HG02870 (cell line): ENCODE measurements around the gene TBC1D2B.
"Not testable (repeated sequence)": the region's sequence is repeated elsewhere in the genome, so short reads cannot be mapped to it uniquely, and the experiment has no call there.

Experiments
- ATAC-seq: cut with Tn5 transposase; IDR thresholded peaks from one replicate; pipeline ENCODE4 v1.9.1; 2021; ENCODE audit warnings: mild to moderate bottlenecking, moderate library complexity; ENCODE audit not compliant: unreplicated experiment

The TBC1D2B gene

DNA sequence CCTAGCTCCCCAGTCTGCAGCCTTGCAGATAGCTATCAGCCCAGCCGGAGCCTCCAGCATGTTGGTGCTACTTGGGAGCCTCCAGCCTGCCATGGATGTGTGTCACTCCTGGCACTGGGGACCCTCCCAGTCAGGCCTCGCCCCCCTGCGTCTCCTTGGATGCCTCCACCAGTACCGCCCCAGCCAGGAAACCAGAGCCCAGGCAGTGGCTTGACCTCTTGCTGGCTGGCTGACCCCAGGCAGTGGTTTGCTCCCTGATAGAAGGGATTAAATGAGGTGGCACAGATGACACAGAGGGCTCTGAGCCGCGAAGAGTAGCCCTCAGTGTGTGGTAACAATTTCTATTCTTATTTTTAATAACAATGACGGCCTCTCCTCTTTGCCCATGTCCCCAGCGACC, 98.4 kb downstream of the TBC1D2B start:
- not testable (repeated sequence) for ATAC-seq

GRCh38 chr15:77978759-77979145, 98.8 kb downstream of the TBC1D2B start:
- not testable (repeated sequence) for ATAC-seq

- not testable (repeated sequence) for ATAC-seq
Observed at GRCh38 chr15:77977903-77978758, 99.4 kb downstream of the TBC1D2B start.

GRCh38 chr15:77976760-77977525, 100.6 kb downstream of the TBC1D2B start:
- ATAC-seq, result not testable (repeated sequence)

GRCh38 chr15:77976095-77976450, 101.4 kb downstream of the TBC1D2B start:
- not testable (repeated sequence) for ATAC-seq

DNA sequence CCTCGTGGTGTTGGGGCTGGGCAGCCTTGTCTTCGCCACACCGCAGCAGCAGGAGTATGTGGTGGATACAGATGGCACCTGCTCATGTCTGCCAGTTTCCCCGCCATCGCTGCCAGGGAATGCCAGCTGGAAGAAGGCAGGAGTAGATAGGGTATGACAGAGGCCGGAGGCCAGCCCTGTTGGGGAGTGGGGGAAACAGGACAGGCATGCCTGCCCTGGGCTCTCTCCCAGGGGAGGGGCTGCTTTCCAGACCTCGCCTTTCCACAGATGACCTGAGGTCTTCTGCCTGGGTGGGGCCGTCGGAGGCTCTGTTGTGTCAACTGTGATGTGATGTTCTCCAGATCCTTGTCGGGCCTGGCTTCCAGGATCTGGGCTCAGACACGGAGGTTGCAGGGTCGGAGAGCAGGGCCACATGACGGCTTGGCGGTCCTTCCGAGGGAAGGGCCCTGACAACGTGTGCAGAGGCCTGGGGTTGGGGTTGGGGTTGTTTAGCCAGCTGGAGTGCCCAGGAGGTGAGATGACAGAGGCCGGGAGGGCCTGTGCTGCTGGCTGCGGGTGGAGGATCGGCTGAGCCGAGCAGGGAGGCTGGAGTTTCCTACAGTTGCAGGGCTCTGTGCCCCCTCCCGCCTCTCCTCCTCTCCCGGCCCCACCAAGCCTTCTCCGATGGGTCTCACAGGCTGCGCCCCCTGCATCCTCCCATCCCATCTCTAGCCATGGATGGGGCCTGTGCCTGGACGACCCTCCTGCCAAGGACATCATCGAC, 102.0 kb downstream of the TBC1D2B start:
- ATAC-seq, result no peak

- no peak for ATAC-seq
Observed at GRCh38 chr15:77974416-77975331, 102.8 kb downstream of the TBC1D2B start.

DNA sequence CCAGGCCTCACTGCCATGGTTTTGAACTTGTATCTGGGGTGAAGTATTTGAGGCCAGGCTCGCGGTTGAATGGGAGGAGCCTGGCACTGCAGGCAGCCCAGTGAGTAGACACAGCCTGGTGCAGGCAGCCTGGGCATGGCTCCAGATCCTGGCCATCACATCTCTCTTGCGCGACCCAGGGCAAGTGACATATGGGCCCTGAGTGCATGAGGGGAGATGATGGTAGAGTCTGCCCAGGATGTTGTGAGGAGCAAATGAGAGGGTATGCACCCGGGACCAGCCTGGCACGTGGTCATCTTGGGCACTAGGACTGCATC, 103.5 kb downstream of the TBC1D2B start:
- no peak for ATAC-seq

DNA sequence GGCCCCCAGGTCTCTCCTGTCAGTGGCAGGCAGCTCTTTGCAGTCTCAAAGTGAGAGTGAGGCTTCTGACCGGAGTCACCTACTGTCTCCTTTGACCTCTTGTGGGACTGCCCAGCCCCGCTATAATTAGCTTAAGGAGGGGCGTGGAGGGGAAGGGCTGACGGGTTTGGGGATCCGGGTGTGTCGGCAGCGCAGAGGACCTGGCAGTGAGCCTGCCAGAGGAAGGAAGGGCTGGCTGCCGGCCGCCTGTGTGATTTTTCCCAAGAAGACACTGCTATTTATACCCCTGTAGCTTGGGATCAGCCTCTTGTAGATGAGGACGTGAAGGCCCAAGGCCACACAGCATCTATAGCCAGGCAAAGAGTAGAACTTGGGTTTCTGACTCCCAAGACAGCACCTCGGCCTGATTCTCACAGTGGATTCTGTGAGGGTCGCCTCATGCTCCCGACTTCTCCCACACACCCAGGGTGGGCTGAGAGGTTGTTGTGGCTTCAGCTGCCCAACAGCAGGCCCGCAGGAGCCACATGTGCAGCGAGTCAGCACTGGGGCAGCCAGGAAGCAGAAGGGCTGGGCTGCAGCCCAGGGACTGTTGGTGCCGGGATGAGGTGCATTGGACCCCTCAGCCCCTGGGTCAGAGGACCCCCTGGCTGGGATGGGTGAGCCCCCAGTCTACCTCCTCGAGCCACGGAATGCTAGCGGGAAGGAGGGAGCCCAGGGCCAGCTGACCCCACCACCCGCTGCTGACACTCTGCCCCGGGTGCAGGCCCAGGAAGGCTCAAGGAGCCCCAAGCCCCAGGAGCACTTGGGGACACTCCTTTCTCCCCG, 104.0 kb downstream of the TBC1D2B start:
- not testable (repeated sequence) for ATAC-seq

GRCh38 chr15:77972706-77973105, 104.8 kb downstream of the TBC1D2B start:
- ATAC-seq, result not testable (repeated sequence)

GRCh38 chr15:77971875-77972274, 105.6 kb downstream of the TBC1D2B start:
- ATAC-seq, result not testable (repeated sequence)

DNA sequence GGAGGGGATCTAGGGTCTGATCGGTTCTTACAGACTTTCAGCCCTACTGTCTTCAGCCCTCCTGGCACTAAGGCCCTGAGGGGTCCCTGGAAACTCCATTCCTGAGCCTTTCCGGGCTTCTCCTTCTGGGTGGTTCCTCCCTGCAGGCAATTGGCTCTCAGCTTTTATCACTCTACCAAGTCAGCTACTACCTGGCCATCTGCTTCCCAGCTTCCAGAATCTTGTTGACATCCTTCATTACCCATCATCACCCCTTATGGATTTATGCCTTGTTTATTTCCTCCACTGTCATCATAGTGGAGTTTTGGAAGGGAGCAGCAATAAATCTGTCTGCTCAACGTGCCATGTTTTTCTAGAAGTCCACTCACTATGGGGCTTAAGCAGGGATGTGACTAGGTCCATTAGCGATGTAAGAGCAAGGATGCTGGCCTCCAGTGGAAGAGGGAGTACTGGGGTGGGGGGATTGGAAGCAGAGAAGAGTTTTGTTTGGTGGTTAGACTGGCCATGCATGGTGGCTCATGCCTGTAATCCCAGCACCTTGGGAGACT, 106.6 kb downstream of the TBC1D2B start:
- not testable (repeated sequence) for ATAC-seq

DNA sequence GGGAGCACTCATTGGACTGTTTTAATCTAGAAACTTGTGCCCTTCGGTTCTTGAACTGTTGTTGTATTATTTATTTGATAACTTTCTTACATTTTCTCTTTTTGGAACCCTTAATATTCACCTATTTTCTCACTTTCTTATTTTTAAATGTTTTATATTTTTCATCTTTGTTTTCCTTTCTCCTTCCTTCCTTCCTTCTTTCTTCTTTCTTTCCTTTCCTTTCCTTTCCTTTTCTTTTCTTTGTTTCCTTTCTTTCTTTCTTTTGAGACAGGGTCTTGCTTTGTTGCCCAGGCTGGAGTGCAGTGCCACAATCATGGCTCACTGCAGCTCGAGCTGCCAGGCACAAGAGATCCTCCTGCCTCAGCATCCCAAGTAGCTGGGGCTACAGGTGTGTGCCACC, 108.5 kb downstream of the TBC1D2B start:
- no peak for ATAC-seq

- ATAC-seq, result no peak
Observed at GRCh38 chr15:77967798-77968197, 109.7 kb downstream of the TBC1D2B start.

- ATAC-seq, result not testable (repeated sequence)
Observed at GRCh38 chr15:77967235-77967615, 110.3 kb downstream of the TBC1D2B start.

DNA sequence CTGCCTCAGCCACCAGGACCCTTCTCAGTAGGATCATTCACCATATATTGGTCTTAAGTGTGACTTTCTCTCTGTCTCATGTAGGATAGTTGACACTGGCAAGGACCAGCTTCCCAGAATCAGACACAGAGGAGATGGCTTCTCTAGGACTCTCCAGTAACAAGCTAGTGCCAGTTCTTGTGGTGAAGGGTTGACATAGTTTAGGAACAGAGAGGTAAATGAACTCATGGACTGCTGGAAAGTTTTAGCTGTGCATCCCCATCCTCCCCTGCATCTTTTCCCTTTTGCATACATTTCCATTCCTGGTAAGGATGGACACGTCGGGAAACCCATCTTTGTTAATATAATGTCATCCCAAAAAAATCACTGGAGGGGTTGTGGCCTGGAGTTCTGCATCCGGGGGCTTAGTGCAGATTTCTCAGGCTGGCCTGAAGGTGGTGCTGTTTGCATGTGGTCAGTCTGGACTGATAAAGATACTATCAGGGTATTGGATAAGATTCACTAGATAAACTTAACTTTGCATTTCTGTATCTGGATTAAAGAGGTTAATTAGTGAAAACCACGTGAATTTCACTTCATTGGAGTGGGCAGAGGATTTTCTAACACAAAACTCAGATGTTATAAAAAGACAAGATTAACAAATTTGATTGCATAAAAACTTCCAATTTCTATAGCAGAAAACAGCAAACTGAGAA, 110.8 kb downstream of the TBC1D2B start:
- no peak for ATAC-seq

DNA sequence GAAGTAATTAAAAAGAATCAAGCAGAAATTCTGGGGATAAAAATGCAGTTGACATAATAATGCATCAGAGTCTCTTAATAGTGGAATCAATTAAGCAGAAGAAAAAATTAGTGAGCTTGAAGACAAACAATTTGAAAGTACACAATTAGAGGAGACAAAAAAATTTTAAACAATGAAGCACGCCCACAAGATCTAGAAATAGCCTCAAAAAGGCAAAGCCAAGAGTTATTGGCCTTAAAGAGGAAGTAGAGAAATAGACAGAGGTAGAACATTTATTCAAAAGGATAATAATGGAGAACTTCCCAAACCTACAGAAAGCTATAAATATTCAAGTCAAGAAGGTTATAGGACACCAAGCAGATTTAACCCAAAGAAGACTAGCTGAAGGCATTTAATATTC, 113.3 kb downstream of the TBC1D2B start:
- ATAC-seq, result no peak

- ATAC-seq, result peak; percentile 48
Observed at GRCh38 chr15:77959432-77959879, 118.1 kb downstream of the TBC1D2B start.
